GM10248 (cell line): Measurements from ENCODE around the gene COL4A2.

ENCODE experiments used
- CTCF ChIA-PET: fragments of 300-600 bp; sonication (Branson Sonifier 250); formaldehyde crosslinking; extraction: SDS; loops from one replicate; lab custom pipeline; 2021; ENCODE audit warnings: antibody characterized with exemption; lab: Yijun Ruan, JAX
- POLR2A ChIA-PET: fragments of 350-650 bp; sonication (Branson Sonifier 250); formaldehyde crosslinking; extraction: SDS; loops from one replicate; lab custom pipeline; 2020; ENCODE audit warnings: antibody characterized with exemption; lab: Yijun Ruan, JAX
- DNase-seq: peaks from one replicate; pipeline ENCODE4 v3.0.0; 2012; ENCODE audit errors: extremely low spot score
- TF ChIP-seq, protein P1 (sequence below): IDR thresholded peaks from 2 replicates; pipeline ENCODE4 v1.5.1; 2012; ENCODE audit warnings: mild to moderate bottlenecking, low read depth; ENCODE audit errors: extremely low read depth, missing control alignments, control extremely low read depth

The COL4A2 gene

DNA sequence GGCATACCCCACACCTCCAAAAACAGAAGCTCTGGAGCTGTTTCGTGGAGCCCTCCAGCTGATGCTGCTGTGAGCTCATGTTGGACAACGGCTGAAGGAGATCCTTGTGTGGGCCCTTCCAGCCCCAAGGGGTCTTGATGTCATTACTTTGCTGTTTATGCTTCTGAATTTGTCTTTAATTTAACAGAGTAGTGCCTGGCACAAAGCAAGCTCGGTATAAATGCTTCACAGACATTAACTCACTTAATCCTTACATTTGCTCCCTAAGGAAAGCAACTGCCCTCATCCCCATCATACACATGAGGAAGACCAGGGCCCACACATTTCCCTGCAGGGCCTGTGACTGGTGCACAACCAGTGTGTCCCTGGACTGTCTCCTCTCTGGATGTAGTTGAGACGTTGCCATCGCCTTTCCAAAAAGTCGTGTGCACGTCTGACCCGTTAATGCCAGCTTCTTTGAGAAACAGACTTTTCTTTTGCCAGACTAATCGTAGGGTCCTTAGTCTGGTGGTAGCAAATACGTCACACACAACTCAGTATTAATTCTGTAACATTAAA lies 7.7 kb upstream of the COL4A2 start:
- POLR2A ChIA-PET = no interaction called here
- DNase-seq = no peak

DNA sequence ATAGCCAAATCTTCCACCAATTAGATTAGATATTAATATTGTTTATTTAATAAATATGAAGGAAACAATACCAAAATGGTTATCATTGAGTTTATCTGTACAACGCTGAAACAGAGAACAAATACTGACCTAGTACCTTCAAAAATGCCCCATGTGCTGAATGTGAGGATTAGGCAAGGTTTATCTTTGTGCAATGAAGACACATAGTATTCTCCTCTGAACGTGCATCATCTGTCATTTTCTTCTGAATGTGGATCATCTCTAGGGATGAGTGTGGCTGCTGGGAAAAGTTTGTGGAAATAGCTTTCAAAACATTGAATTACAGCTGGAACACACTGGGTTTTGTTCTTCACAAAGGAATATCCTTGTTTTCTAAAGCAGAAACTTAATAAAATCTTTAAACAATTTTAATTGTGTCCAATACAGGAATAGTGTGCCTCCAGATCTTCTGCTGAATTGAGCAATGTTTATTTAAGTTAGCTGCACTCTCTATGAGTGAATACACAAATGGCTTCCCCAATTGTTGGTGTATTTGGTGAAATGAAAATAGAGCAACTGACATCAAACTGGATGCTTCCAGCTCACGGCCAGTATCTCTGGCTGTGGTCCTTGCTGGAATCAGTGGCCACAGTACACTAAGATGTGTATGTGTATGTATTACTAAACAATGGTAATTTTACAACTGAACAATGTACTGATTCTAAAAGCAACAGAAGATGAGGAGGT lies 6.8 kb upstream of the COL4A2 start:
- ChIA-PET CTCF (interaction anchor here (1.0 to 1.5 kb wide), 4 partner anchors 9 to 78 kb away, joined by 3 read pairs; no protein-coding TSS in a partner anchor), POLR2A (no interaction called here)
- TF ChIP-seq, protein P1, sequence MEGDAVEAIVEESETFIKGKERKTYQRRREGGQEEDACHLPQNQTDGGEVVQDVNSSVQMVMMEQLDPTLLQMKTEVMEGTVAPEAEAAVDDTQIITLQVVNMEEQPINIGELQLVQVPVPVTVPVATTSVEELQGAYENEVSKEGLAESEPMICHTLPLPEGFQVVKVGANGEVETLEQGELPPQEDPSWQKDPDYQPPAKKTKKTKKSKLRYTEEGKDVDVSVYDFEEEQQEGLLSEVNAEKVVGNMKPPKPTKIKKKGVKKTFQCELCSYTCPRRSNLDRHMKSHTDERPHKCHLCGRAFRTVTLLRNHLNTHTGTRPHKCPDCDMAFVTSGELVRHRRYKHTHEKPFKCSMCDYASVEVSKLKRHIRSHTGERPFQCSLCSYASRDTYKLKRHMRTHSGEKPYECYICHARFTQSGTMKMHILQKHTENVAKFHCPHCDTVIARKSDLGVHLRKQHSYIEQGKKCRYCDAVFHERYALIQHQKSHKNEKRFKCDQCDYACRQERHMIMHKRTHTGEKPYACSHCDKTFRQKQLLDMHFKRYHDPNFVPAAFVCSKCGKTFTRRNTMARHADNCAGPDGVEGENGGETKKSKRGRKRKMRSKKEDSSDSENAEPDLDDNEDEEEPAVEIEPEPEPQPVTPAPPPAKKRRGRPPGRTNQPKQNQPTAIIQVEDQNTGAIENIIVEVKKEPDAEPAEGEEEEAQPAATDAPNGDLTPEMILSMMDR = no peak
- DNase-seq = no peak

More for the DNA sequence above, 7.7 kb upstream of the COL4A2 start:
- TF ChIP-seq, protein P1 = no peak
- CTCF ChIA-PET = interaction anchor here (1.3 to 1.5 kb wide), 2 partner anchors 13 to 77 kb away, joined by 3 read pairs; no protein-coding TSS in a partner anchor

DNA sequence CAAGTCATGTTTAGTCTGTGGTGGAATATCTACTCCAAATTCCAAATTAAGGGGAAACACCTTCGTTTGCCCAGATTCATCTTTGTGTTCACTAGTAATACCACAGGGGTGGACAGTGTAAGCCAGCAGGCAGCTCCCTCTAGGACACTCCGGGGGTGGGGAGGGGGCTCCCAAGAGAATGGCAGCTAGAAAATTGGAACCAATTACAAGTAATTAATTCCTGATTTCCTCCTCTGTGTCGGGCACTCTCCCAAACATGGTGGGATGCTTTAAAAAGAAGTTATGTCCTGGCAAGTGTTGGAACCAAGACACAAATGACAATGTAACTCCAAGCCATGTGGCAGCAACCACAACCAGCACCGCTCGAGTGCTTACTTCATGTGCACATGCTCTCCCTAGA lies 6.0 kb upstream of the COL4A2 start:
- TF ChIP-seq, protein P1 = no peak
- POLR2A ChIA-PET = no interaction called here
- CTCF ChIA-PET = interaction anchor here (1.0 to 1.3 kb wide), 2 partner anchors 8 to 9 kb away, joined by 3 read pairs; no protein-coding TSS in a partner anchor
- no peak for DNase-seq

GRCh38 chr13:110301606-110302553 lies 5.2 kb upstream of the COL4A2 start:
- DNase-seq = no peak
- TF ChIP-seq, protein P1 = no peak
- ChIA-PET CTCF (no interaction called here), POLR2A (no interaction called here)

DNA sequence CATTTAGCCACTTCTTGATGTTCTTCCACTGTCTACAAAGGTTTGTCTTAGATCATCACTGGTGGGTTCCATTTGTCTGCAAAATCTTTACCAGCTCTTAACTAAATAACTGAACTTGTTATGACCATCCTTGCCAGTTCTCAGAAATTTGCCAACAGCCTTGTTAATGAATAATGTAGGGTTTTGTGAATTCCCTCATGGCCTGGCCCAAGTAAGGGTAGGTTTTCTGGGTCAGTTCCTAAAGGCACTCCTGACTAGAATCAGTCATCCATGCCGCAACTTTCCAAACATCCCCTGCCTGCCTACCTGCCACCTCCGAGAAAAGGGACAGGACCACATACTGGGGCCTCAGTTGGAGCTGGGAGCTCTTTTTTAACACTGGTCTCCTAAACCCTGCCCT lies 4.1 kb upstream of the COL4A2 start:
- DNase-seq = no peak
- ChIA-PET CTCF (no interaction called here), POLR2A (no interaction called here)
- TF ChIP-seq, protein P1 = no peak

DNA sequence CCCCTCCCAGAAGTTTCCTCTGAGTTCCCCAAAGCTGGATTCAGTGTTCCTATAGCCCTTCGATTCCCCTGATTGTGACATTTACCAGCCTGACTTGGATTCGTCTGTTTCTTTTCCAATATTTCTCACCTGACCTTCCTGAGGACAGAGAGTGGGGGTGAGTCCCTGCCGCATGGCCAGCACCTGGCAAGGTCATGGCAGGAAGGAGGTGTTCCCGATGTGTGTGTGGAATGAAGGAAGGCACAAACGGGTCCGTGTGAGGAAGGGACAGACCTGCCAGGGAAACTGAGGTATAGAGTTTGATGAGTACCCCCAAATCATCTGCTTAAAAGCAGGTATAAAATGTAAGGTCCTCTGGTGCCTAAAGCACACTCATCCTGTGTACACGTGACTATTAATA lies 3.4 kb upstream of the COL4A2 start:
- CTCF ChIA-PET = interaction anchor here (2.1 kb wide), 1 partner anchor 108 kb away, joined by 5 read pairs; no protein-coding TSS in a partner anchor
- POLR2A ChIA-PET = no interaction called here
- DNase-seq = no peak
- TF ChIP-seq, protein P1 = no peak
